ENCODE results near the gene WFS1. TPM values are rescaled to one million over a fixed set of nuclear protein-coding genes. Genes with fewer than 3 reads are reported as not detected.

Gene WFS1
- total RNA-seq, 4 donors from 2014 or later = 36.6 to 41.8 (median 40.0) TPM

DNA sequence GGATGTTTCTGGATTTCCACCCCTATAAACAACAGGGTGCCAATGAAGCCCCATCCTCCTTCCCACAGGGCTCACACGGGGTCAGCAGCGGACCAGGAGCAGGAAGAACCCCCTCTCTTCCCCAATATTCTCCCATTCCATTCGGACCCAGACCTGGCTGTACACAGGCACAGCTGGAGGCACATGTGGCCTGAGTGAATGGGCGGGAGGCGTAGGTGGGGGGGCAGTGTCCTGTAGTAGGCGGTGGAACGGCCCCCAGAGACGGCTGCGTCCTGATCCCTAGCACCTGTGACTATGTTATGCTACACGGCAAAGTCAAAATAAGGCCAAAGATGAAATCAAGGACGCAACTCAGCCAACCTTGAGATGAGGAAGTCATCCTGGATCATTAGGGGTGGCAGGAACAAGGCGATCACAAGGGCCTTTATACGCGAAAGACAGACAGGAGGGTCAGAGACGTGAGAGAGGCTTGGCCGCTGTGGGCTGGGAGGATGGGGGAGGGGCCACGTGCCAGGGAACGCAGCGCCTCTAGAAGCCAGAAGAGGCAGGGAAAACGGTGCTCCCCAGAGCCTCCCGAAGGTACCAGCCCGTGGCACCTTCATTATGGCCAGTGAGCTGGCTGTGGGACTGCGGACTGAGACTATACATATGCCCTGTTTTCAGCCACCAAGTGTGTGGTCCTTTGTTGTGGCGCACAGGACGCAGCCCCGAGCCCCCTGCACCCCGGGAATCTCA lies 75.6 kb downstream of the WFS1 start:
- TF ChIP-seq CTCF (IDR thresholded peaks at IDR 0.05; ENCODE audit: low read depth) = no peak

DNA sequence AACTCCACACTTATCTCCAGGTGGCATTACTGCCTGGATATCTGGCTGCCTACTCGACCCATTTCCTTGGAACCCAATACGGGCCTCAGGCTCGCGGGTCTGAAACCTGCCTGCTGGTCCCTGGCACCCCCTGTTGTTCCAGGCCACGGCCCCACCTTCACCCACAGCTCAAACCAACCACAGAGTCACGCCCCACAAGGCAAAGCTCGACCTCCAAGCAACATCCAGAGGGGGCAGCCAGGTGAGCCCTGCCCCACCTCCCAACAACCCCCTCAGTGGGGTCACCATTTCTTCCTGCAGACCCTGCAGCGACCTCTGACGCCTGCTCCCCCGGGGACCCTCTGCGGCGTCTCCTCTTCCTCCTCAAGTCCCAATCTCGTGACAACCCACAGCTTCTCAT lies 76.2 kb downstream of the WFS1 start:
- no peak for TF ChIP-seq CTCF (IDR thresholded peaks at IDR 0.05; ENCODE audit: low read depth)

DNA sequence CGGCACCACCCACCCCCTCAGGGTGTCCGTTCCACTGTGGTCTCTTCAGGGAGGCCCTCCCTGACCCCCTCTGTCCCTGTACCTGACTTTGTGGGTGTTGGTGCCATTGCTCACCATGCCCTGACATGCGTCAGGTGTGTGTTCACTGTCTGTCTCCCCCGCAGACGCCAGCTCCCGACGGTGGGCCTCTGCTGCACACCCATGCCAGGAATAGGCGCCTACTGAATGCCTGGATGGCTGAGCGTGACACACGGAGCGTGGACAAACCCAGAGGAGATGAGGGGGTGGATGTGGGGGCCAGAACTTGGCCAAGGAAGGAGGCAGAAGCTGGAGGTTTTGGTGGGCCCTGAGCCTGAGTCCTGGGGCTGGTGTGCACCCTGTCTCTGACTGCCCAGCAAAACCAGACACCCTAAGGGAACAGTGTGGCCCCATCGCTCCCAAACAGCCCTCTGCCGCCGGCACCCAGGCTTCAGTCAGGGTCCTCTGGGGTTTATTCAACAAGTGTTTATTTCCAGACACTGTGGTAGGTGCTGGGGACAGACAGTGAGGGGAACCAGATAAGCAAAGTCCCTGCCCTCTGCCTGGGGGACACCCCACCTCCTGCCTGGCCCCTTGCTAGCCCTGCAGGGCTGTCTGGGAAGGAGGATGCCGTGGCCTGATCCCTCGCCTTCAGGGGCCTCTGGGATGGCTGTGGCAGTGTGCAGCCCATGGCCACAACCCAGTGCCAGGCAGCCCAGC lies 76.9 kb downstream of the WFS1 start:
- TF ChIP-seq CTCF (IDR thresholded peaks at IDR 0.05; ENCODE audit: low read depth) = no peak

GRCh38 chr4:6347511-6348045 lies 77.9 kb downstream of the WFS1 start:
- no peak for TF ChIP-seq CTCF (IDR thresholded peaks at IDR 0.05; ENCODE audit: low read depth)

- no peak for TF ChIP-seq CTCF (IDR thresholded peaks at IDR 0.05; ENCODE audit: low read depth)
Observed at GRCh38 chr4:6348408-6348807, 78.8 kb downstream of the WFS1 start.

DNA sequence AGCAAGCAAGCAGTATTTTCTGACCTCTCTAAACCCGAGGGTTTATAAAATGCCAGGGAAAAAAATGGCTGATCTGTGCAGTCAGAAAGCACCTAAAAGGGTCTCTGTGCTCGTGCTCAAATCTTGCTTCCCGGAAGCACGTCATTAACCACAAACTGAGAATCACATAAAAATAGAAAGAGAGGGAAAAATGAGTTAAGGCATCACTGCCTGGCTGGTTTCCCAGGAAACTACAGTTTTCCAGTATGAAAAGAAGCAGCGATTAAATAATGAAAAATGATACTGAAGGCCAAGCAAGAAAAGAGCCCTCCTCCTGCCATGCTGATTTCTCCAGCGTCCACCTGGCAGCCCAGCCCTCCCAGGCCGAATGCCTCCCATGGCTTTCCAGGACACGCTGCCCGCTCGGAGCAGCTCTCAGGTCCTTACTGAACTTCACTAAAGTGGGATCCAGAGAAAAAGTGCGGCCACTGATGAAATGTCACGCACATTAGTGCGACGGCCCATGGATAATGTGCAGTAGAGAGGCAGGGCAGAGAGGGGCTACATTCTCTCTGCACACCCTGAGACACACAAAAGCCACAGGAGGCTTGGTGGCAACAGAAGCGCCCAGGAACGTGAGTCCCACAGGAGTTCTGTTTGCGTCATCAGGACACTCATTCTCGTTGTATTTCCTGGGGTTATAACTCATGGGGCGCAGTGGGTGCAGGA lies 80.4 kb downstream of the WFS1 start:
- no peak for TF ChIP-seq CTCF (IDR thresholded peaks at IDR 0.05; ENCODE audit: low read depth)

DNA sequence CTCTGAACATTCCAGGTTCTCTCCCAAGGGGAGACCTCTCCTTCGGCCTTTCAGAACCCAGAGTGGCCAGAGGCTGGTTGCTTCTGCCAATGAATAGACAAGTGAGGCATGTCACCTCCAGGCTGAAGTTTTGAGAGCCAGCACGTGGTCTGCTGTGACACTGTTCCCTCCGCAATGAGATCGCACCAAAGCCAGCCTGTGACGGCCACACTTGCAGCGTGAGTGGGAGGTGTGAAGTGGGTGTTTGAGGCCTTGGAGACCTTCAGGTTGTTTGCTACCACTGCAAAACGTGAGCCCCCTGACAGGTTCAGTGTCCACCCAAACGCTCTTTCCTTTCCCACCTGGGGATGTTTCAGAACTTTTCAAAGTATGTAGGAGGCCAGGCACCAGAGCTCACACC lies 81.0 kb downstream of the WFS1 start:
- TF ChIP-seq CTCF (IDR thresholded peaks at IDR 0.05; ENCODE audit: low read depth) = no peak
